ENCODE data around the gene PPM1N. TPM values are rescaled to one million over a fixed set of nuclear protein-coding genes. Genes with fewer than 3 reads are reported as not detected.

PPM1N gene
- total RNA-seq, 1 experiment from 2014 or later = 5.2 TPM

DNA sequence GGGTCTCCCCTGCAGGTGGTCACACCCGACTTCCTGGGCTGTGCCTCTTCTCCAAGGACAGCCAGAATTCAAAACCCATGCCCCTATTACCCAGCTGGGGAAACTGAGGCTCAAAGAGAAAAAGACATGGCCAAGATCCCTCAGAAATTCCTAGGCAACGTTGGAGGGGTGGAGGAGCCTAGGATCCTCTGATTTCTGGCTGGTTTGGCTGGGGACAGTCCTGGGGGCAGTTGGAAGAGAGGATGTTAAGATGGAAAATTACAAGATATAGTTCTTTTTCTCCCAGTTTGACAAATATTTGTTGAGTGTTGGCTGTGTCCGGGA, 11.4 kb downstream of the PPM1N start:
- ChIA-PET RAD21 (ENCODE audit: low non-redundant PET in 1 of 2, low total read pairs in 2 of 2, uncharacterized antibody in 2 of 2, unreplicated experiment in 2 of 2) (no interaction called here), CTCF (no interaction called here), POLR2A (no interaction called here)
- H4K20me1 ChIP-seq (ENCODE audit: insufficient read depth) = no peaks in the 10 kb centered on the region; the same call in 1 of the 2 replicates
- no peaks in the 10 kb centered on the region for H3K27me3 ChIP-seq (ENCODE audit: insufficient read depth, low read length)
- TF ChIP-seq ZFX (IDR thresholded peaks at IDR 0.05) = no peak
- TF ChIP-seq JUND (IDR thresholded peaks at IDR 0.05) = no peak
- TF ChIP-seq, protein P1, sequence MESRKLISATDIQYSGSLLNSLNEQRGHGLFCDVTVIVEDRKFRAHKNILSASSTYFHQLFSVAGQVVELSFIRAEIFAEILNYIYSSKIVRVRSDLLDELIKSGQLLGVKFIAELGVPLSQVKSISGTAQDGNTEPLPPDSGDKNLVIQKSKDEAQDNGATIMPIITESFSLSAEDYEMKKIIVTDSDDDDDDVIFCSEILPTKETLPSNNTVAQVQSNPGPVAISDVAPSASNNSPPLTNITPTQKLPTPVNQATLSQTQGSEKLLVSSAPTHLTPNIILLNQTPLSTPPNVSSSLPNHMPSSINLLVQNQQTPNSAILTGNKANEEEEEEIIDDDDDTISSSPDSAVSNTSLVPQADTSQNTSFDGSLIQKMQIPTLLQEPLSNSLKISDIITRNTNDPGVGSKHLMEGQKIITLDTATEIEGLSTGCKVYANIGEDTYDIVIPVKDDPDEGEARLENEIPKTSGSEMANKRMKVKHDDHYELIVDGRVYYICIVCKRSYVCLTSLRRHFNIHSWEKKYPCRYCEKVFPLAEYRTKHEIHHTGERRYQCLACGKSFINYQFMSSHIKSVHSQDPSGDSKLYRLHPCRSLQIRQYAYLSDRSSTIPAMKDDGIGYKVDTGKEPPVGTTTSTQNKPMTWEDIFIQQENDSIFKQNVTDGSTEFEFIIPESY (IDR thresholded peaks at IDR 0.05; ENCODE audit: extremely low read depth, insufficient replicate concordance, low read length) = no peak
- TF ChIP-seq ELF1 (IDR thresholded peaks at IDR 0.05; ENCODE audit: borderline replicate concordance, low read depth) = no peak
- no peak for TF ChIP-seq CTCF (IDR thresholded peaks at IDR 0.05 in 2 of 3, conservative IDR thresholded peaks at IDR 0.05 in 1 of 3; ENCODE audit: borderline replicate concordance in 1 of 3, insufficient read depth in 1 of 3, low read depth in 2 of 3, low read length in 2 of 3)
- TF ChIP-seq EGR1 (IDR thresholded peaks at IDR 0.05; ENCODE audit: low read depth) = no peak
- no peak for TF ChIP-seq SIN3A (IDR thresholded peaks at IDR 0.05; ENCODE audit: low read depth)
- no peak for TF ChIP-seq POLR2AphosphoS5 (IDR thresholded peaks at IDR 0.05; ENCODE audit: low read depth, low read length)
- no peak for TF ChIP-seq YY1 (IDR thresholded peaks at IDR 0.05; ENCODE audit: extremely low read depth, insufficient replicate concordance, low read depth, low read length)
- no peak for TF ChIP-seq MAX (IDR thresholded peaks at IDR 0.05)
- TF ChIP-seq SP1 (IDR thresholded peaks at IDR 0.05; ENCODE audit: low read depth) = no peak
- TF ChIP-seq EZH2phosphoT487 (IDR thresholded peaks at IDR 0.05; ENCODE audit: borderline replicate concordance) = no peak
- no peak for TF ChIP-seq REST (IDR thresholded peaks at IDR 0.05; ENCODE audit: low read depth)
- TF ChIP-seq CBX3 (IDR thresholded peaks at IDR 0.05; ENCODE audit: low read depth) = no peak
- TF ChIP-seq POLR2A (IDR thresholded peaks at IDR 0.05; ENCODE audit: borderline replicate concordance, extremely low read depth, insufficient read depth, insufficient read length) = no peak
- no peak for TF ChIP-seq ZNF274 (IDR thresholded peaks at IDR 0.05; ENCODE audit: low read depth, low read length)
- TF ChIP-seq SRF (IDR thresholded peaks at IDR 0.05; ENCODE audit: low read depth) = no peak
- no peak for TF ChIP-seq EZH2 (IDR thresholded peaks at IDR 0.05)
- TF ChIP-seq TCF7L2 (IDR thresholded peaks at IDR 0.05; ENCODE audit: borderline replicate concordance, extremely low read depth, insufficient read depth, insufficient read length) = no peak
- no peak for TF ChIP-seq FOSL1 (IDR thresholded peaks at IDR 0.05; ENCODE audit: low read depth)
- H3K4me2 ChIP-seq (ENCODE audit: low read length) = peak overlapping the region; percentile 99
- peak overlapping the region; percentile 98 to 99 for H3K4me3 ChIP-seq (replicated peaks in 1 of 2; ENCODE audit: low read depth in 1 of 2, low read length in 2 of 2)
- intact Hi-C loops (cut with micrococcal nuclease) = no loop called here
- H3K36me3 ChIP-seq (ENCODE audit: control insufficient read depth in 1 of 2, insufficient read depth in 2 of 2, low read length in 2 of 2) = peaks cover 0 to 5% of the 10 kb centered on the region in 2 experiments; a peak in 1 of 4 replicates
- peak overlapping the region; percentile 98 for H3K9ac ChIP-seq (ENCODE audit: low read length)
- H3K79me2 ChIP-seq (ENCODE audit: insufficient read depth, low read length) = peaks cover 77% of the 10 kb centered on the region
- H3K27ac ChIP-seq (ENCODE audit: low read depth, low read length) = peak overlapping the region; percentile 62
- no peaks in the 10 kb centered on the region for H3K9me2 ChIP-seq (ENCODE audit: insufficient read depth)
- H3K9me3 ChIP-seq (ENCODE audit: control insufficient read depth in 1 of 2, insufficient read depth in 1 of 2, low read depth in 1 of 2, low read length in 2 of 2) = no peaks in the 10 kb centered on the region
- ATAC-seq (no peak), DNase-seq (ENCODE audit: low read depth, low spot score) (no peak)
- no peak overlapping the region for H2AFZ ChIP-seq (ENCODE audit: low read depth, low read length, poor library complexity, severe bottlenecking)
- H3K4me1 ChIP-seq (ENCODE audit: control insufficient read depth in 1 of 2, insufficient read depth in 2 of 2, low read length in 2 of 2) = peaks cover 52 to 81% of the 10 kb centered on the region in 2 experiments
- no TSS peak for BruUV-seq (replicated peaks)
